WERI-Rb-1 (cell line): Measurements from ENCODE around the gene FAM209B.
A peak's percentile ranks its signal among the peaks of the same experiment; 100 is the strongest.

Experiments
- DNase-seq: peaks from one replicate; pipeline ENCODE4 v3.0.0-alpha.2; 2020
- H3K27ac ChIP-seq: fragments of 250-450 bp; sonication (Bioruptor Pico); 2 replicates; pipeline ENCODE4 v1.5.1; 2020; ENCODE audit warnings: mild to moderate bottlenecking, moderate library complexity
- H3K27me3 ChIP-seq: fragments of 250-450 bp; sonication (Bioruptor Pico); 2 replicates; pipeline ENCODE4 v1.5.1; 2021; ENCODE audit warnings: mild to moderate bottlenecking, low read depth, moderate library complexity; ENCODE audit not compliant: insufficient read depth, severe bottlenecking
- H3K36me3 ChIP-seq: fragments of 250-450 bp; sonication (Bioruptor Pico); 2 replicates; pipeline ENCODE4 v1.5.1; 2020; ENCODE audit warnings: mild to moderate bottlenecking, moderate library complexity
- H3K4me3 ChIP-seq: 2 replicates; pipeline ENCODE4 v1.5.1; 2011; ENCODE audit warnings: low read depth, mild to moderate bottlenecking, control low read depth, low read length
- H3K9me3 ChIP-seq: fragments of 250-450 bp; sonication (Bioruptor Pico); 2 replicates; pipeline ENCODE4 v1.5.1; 2021; ENCODE audit warnings: mild to moderate bottlenecking, moderate library complexity; ENCODE audit not compliant: severe bottlenecking
- CTCF ChIP-seq: IDR thresholded peaks from 2 replicates; pipeline ENCODE4 v1.5.1; 2011; ENCODE audit warnings: low read depth, mild to moderate bottlenecking, control low read depth, inconsistent platforms, low read length

FAM209B gene

DNA sequence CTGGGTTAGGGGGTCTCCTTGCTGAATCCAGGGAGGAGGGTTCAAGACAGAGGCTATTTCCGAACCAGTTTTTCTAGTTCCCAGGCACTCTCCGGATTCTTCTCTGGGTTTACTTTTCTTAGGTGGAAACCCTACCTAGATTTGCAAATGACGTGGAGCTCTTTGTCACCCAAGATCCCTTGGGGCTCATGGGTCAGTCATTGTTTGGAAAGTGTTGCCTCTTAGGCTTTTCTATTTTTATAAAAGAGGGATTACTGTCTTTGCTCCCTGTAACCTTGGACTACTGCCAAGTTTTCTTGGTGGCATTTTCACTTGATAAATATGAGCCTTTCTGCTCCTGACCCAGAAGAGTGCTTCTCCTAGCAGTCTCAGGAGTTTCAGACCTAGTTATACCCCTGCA is 33.6 kb downstream of the FAM209B start:
- no peak for DNase-seq
- no peak for TF ChIP-seq CTCF
- H3K27me3 ChIP-seq, result no peaks in the 10 kb centered on the region
- no peaks in the 10 kb centered on the region for H3K9me3 ChIP-seq
- no peak overlapping the region for H3K27ac ChIP-seq
- H3K4me3 ChIP-seq, result no peak overlapping the region
- no peaks in the 10 kb centered on the region for H3K36me3 ChIP-seq

DNA sequence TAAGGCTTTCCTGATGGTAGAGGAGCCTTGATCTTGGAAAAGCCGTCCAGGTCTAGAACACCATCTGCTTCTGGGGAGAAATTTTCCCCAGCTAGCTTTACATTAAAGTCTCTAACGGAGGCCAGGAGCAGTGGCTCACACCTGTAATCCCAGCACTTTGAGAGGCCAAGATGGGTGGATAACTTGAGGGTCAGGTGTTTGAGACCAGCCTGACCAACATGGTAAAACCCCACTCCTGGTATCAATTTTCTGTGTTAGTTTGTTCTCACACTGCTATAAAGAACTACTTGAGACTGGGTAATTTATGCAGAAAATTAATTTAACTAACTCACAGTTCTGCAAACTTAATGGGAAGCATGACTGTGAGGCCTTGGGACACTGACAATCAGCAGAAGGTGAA is 37.8 kb downstream of the FAM209B start:
- Histone ChIP-seq H3K36me3 (no peaks in the 10 kb centered on the region), H3K9me3 (no peaks in the 10 kb centered on the region), H3K27ac (no peak overlapping the region), H3K27me3 (no peaks in the 10 kb centered on the region), H3K4me3 (no peak overlapping the region)
- no peak for DNase-seq
- TF ChIP-seq CTCF, result no peak

- Histone ChIP-seq H3K4me3 (no peak overlapping the region), H3K27me3 (no peaks in the 10 kb centered on the region), H3K36me3 (no peaks in the 10 kb centered on the region), H3K9me3 (no peaks in the 10 kb centered on the region), H3K27ac (no peak overlapping the region)
- no peak for DNase-seq
- no peak for TF ChIP-seq CTCF
These were observed 39.1 kb downstream of the FAM209B start for GRCh38 chr20:56572172-56572571.

DNA sequence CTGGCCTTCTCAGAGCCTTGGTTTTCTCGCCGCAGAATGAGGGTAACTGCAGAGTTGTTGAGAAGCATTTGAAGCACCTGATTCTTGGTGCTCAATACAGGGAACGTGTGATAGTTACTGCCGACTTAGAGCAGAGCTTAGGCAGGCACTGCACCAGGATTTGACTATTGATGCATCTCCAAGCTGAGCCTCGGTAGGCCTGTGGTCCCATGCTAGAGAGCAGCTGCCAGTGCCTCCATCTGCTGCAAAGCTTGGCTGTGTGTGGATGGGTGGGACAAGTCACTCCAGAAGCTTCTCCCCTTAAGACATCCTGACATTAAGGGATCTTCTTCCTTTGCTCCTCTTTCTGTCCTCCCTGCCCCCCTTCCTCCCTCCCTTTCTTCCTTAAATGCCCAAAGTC is 40.9 kb downstream of the FAM209B start:
- H3K4me3 ChIP-seq, result no peak overlapping the region
- DNase-seq, result peak; percentile 79
- TF ChIP-seq CTCF, result no peak

GRCh38 chr20:56574531-56575142 is 41.6 kb downstream of the FAM209B start:
- Histone ChIP-seq H3K36me3 (no peaks in the 10 kb centered on the region), H3K27ac (peak overlapping the region; percentile 74), H3K27me3 (peaks cover 13% of the 10 kb centered on the region), H3K4me3 (no peak overlapping the region), H3K9me3 (no peaks in the 10 kb centered on the region)
- no peak for TF ChIP-seq CTCF
- peak; percentile 13 for DNase-seq

More for the DNA sequence above, 40.9 kb downstream of the FAM209B start:
- Histone ChIP-seq H3K27ac (peak overlapping the region; percentile 74), H3K27me3 (peaks cover 7% of the 10 kb centered on the region), H3K36me3 (no peaks in the 10 kb centered on the region), H3K9me3 (no peaks in the 10 kb centered on the region)

DNA sequence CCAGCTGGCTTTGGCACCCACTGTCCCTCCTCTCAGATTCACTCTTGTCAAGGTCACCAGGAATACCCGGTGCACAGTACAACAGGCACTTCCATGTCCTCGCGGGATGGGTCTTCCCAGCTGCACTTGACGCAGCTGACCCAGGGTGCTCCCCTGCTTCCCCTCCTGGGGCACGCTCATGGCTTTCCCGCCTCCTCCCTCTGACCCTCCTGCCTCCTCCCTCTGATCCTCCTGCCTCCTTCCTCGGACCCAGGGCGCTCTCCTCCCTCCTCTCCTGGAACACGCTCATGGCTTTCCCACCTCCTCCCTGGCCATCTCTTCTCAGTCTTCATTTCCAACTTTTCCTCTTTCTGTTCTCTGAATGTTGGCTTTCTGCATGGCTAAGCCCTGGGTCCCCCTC is 42.1 kb downstream of the FAM209B start:
- Histone ChIP-seq H3K36me3 (no peaks in the 10 kb centered on the region), H3K27me3 (peaks cover 13% of the 10 kb centered on the region), H3K9me3 (no peaks in the 10 kb centered on the region), H3K4me3 (no peak overlapping the region), H3K27ac (no peak overlapping the region; the same call in 1 of the 2 replicates)
- no peak for DNase-seq
- no peak for TF ChIP-seq CTCF
